ENCODE data around the gene TRIM31.

DNA sequence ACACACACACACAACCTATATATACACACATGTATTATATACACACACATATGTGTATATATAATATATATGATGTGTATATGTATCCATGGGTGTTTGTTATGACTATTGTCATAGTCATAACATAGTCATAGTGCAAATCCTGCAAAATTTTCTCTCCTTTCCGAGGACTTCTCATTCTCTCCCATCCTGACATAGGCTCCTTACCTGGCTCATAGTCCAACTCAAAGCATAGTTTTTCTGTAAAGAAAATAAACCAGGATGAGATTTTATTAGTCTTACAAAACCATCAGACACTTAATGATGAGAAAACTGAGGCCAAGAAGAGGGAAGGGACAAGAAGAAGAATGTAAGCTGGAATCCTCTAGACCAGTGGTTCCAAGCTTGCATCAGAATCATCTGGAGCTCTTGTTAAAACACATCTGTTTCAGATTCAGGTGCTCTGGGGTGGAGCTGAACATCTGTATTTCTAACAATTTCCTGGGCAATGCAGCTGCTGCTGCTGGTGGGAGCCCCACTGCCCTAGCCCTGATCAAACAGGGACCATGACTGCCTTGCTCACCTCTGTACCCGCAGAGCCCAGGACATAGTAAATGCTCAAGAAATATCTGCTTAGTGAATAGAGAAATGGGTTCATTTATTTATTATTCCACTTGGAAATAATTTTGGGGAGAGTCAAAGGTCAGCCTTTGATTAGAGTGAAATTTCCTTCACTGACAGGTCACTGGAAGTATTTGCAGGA is 42.8 kb upstream of the TRIM31 start:
- no peak for TF ChIP-seq POLR2A (IDR thresholded peaks at IDR 0.05; ENCODE audit: low read depth, low read length)
- TF ChIP-seq TAF1 (IDR thresholded peaks at IDR 0.05; ENCODE audit: borderline replicate concordance, low read depth, low read length) = no peak
